Stimulated activated naive CD8-positive, alpha-beta T cell treated with anti-CD3 and anti-CD28 coated beads, Interleukin-15, Interleukin-2, amounts not matched to agents 100 U/mL and 50 U/mL, for 24 hours (primary cell): ENCODE results near the gene CTNND2.

ENCODE experiments used
- ATAC-seq: fragments of 150-1000 bp; cut with Tn5 transposase; one replicate; pipeline ENCODE4 v1.10.0; 2021
- DNase-seq: peaks from one replicate; pipeline ENCODE4 v3.0.0; 2021

Gene CTNND2

GRCh38 chr5:11595045-11595444, 309.2 kb downstream of the CTNND2 start:
- no peak for DNase-seq
- no peak for ATAC-seq

GRCh38 chr5:11594021-11594420, 310.2 kb downstream of the CTNND2 start:
- DNase-seq (no peak), ATAC-seq (no peak)

DNA sequence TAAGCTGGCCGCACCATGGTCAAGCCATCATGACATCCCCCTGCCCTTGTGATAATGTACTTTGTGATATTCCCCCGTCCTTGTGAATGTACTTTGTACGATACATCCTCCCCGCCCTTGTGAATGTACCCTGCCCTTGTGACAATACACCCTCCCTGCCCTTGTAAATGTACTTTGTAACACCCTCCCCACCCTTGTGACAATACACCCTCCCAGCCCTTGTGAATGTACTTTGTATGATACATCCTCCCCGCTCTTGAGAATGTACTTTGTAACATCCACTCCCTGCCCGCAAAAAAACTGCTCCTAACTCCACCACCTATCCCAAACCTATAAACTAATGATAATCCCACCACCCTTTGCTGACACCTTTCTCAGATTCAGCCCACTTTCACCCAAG, 313.8 kb downstream of the CTNND2 start:
- no peak for DNase-seq
- ATAC-seq, result no peak

- ATAC-seq (no peak), DNase-seq (no peak)
Observed at GRCh38 chr5:11588803-11589202, 315.4 kb downstream of the CTNND2 start.

DNA sequence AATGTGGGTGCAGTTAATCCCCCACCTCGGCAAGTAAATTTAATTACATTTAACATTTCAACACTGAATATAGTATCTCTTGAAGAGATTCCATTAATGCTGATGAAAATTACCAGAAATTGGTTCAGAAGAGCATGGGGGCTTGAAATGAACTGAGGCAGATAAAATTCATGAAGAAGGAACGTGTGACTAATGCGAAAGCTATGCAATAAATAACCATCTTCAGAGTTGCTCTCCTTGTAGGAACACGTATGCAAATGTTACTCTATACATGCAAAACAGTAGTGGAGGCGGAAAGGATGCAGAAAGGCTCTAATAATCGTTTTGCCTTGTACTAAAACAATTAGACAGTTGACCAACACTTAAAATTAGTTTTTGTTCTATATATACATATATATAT, 320.2 kb downstream of the CTNND2 start:
- DNase-seq (no peak), ATAC-seq (no peak)

GRCh38 chr5:11579351-11579750, 324.9 kb downstream of the CTNND2 start:
- DNase-seq (no peak), ATAC-seq (no peak)

DNA sequence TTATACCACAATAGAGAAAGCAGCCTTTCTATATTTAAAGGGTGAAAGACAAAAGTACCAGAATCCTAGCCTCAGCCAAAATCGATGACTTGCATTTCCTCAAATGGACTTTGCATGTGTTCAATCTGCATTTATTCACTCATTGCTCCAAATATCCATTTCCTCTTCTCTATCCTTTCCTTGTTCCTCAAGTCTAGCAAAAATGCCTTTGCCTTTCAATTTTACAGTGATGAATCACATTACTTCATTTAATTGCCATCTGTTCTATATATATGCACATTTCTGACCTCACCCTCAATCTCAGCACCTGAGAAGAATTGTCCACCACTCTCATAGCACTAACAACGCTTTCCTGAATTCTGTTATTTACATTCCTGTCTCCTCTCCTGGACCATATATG, 329.5 kb downstream of the CTNND2 start:
- ATAC-seq (no peak), DNase-seq (no peak)

DNA sequence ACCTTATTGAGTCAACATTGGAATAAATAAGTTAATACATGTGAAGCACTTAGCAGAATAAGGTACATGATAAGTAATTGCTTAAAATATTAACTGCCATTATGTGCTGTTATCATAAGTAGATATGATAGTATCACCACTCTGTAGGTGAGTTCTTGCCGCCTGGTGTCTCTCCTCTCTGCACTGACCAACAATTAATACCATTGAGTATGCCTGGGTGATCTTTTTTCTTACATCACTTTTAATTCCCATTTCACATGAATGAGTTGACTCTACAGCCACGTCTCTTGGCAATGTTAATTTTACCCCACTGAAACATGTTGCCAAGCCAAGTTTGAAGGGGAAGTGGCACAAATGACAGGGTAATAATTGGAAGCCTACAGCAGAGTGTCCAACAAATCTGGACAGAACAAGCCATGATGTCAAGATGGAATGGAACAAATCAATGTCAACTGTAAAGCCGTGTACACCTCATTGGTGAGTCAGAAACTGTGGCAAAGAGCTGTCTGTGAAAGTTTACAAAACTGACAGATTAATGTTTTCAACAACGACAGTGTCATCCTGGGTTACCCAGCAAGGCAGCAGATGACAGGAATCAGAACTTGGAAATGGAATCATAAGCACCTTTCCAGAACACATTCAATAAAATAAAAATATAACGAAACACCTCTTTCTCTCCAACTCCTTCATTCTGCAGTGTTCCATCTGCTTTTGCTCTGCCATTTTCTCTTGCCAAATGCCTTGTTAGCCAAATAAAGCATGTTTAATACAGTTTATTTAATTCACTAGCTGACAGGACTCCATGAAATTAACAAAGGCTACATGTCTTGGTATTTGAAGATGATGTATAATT, 330.9 kb downstream of the CTNND2 start:
- ATAC-seq (no peak), DNase-seq (no peak)

DNA sequence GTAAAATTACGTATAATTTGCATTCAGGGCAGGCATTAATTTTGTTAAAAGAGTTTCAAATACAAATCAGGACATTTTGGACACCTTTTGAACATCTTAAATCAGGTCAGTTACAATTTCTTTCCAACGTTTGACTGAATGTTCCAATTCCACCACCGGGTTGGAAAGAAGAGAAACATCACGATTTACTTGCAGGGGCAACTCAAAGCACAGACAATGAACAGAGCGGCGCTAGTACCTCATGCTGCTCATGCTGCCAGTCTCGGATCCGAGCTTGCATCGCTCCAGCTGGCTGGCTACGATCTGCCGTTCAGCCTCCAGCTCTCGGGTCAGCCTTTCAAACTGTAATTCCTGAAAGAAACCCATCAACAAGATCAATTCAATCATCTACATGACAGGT, 339.5 kb downstream of the CTNND2 start:
- ATAC-seq (no peak), DNase-seq (no peak)

- ATAC-seq, result no peak
Observed at GRCh38 chr5:11563822-11564221, 340.4 kb downstream of the CTNND2 start.

GRCh38 chr5:11560915-11561697, 343.1 kb downstream of the CTNND2 start:
- DNase-seq, result no peak
- ATAC-seq, result no peak

More at GRCh38 chr5:11563822-11564221, 340.4 kb downstream of the CTNND2 start:
- DNase-seq, result no peak

- no peak for DNase-seq
- no peak for ATAC-seq
Observed at GRCh38 chr5:11557063-11557462, 347.2 kb downstream of the CTNND2 start.

GRCh38 chr5:11555171-11555570, 349.1 kb downstream of the CTNND2 start:
- ATAC-seq, result no peak
- no peak for DNase-seq

- DNase-seq (no peak), ATAC-seq (no peak)
Observed at GRCh38 chr5:11547730-11548129, 356.5 kb downstream of the CTNND2 start.

DNA sequence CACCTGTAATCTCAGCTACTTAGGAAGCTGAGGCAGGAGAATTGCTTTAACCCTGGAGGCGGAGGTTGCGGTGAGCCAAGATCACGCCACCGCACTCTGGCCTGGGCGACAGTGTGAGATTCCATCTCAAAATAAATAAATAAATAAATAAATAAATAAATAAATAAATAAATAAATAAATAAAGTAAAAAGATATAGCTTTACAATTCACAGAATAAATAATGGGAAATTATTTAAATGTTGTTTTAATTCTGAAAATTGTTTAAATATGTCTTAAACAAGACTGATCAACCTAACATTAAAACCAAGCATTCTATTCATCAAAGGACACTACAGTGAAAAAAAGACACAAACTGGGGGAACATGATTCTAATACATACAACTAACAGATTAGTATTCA, 357.1 kb downstream of the CTNND2 start:
- DNase-seq, result no peak
- ATAC-seq, result no peak

- no peak for DNase-seq
- ATAC-seq, result no peak
Observed at GRCh38 chr5:11540112-11540511, 364.1 kb downstream of the CTNND2 start.

DNA sequence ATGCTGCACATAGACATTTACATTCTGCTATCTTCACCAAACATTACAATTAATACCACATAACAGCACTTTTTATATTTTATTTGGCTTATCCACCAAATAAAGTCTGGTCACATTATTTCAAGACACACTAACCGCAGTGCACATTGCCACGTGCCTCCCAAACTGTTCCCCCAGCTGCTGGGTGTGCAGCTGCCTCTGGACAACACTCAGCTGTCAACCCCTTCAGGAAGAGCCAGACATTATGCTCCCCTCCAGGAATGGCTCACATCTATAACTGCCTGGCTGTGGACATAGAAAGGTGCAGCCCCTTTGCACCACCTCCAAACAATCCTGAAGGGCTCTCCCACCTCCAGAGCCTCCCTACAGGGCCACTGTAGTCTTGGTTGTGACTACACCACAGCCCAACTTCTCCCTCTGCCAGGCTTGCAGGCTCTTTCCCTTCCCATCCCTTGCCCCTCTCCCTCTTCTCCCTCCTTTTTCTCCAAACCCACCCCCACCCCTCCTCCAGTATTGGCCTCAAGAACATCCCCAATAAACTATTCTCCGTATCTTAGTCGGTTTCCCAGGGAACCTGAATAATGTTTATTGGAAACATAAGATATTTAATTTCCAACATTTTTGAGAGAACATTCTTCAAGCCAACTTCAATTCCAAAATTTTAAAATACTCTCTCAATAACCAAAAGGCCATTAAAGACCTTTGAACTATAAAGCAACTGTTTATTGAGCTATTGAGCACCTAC, 372.3 kb downstream of the CTNND2 start:
- ATAC-seq (no peak), DNase-seq (no peak)

DNA sequence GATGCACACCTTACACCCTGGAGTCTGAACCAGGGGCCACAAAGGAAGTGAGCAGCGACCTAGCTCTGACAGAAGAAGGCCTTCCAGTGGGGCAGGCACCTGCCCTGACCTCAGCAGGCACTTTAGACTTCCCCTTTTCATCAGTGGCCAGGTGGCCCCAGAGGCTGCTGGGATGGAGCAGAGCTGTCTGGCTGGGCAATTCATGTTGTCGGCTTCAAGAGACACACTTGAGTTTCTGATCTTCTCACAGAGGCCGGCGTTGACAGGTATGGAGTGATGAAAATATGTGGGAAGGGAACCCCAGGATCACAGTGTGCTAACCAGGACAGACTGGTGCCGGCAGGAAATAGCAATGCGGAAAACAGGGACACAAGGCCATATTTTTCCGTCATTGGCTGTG, 375.5 kb downstream of the CTNND2 start:
- ATAC-seq, result no peak
- DNase-seq, result no peak

DNA sequence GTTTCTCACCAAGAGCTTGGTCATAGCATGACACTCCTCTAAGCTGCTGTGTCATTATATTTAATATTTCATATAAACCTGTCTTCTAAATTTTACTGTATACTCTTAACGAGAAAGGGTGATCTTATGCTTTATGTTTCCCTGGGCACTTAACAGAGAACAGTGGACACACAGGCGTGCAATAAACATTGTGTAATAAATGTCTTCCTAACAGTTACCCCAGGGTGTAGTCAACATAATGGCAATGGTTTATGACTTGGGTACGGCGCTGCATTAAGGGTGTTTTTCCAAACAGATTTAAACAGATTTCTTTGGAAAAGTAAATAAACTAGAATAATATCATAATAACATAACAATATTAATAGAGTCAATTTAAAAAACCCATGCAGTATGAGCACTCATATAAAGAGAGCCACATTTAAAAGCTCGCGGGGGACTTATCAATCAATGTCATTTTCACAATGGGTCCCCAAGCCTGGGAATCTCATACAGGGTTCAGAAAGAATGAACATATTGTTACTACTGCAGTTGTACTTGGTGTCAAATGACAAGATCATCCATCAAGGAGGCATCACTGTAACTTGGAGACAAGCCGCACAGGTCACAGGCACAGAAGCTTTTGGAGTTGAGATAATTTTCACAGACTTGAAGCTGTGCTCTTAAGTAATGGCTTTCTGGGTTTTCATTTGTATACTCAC, 376.4 kb downstream of the CTNND2 start:
- ATAC-seq (no peak), DNase-seq (no peak)

- DNase-seq (no peak), ATAC-seq (no peak)
Observed at GRCh38 chr5:11525020-11525419, 379.2 kb downstream of the CTNND2 start.

DNA sequence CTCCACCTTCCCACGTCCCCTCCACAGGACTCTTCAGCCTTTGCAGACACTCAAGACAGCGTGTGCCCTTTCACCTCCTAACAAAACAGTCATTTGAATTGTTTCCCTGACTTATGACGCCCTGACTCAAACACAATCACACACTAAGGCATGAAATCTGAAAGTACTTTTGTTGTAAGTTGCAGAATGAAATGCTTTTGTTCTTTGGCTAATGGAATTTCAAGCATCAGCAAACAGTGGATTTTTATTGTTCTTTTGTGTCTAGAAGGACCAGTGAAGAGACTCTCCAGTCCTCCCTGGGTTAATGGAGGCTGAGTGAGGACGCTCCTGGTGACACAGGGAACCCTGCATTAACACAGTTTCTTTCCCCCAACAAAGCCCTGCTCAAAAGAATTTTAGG, 380.1 kb downstream of the CTNND2 start:
- ATAC-seq (no peak), DNase-seq (no peak)

GRCh38 chr5:11522796-11523195, 381.4 kb downstream of the CTNND2 start:
- ATAC-seq, result no peak
- DNase-seq, result no peak
